Neural cell (in vitro differentiated cells): ENCODE measurements around the gene GRHL1. TPM values are rescaled to one million over a fixed set of nuclear protein-coding genes. Genes with fewer than 3 reads are reported as not detected.

ENCODE experiments used
- H2AFZ ChIP-seq: fragments of 200-600, 300-800 bp; sonication (generic), shearing (Covaris generic); 2 replicates; pipeline ENCODE4 v1.6.0; 2014; ENCODE audit warnings: low read depth, mild to moderate bottlenecking, antibody characterized with exemption, low read length, moderate library complexity
- H3F3A ChIP-seq: fragments of 200-600 bp; shearing (Covaris generic); 2 replicates; pipeline ENCODE4 v1.6.1; 2016; ENCODE audit warnings: mild to moderate bottlenecking, moderate library complexity, mixed read lengths, antibody characterized with exemption, low read length; ENCODE audit not compliant: insufficient read depth, poor library complexity, severe bottlenecking
- H3K27ac ChIP-seq: fragments of 200-600, 300-800 bp; sonication (generic), shearing (Covaris generic); 2 replicates; pipeline ENCODE4 v1.5.1; 2014; ENCODE audit warnings: mild to moderate bottlenecking, low read length, moderate library complexity
- H3K27me3 ChIP-seq: fragments of 300-800, 200-600 bp; sonication (generic), shearing (Covaris generic); 2 replicates; pipeline ENCODE4 v1.6.0; 2014; ENCODE audit warnings: mild to moderate bottlenecking, low read depth, low read length, moderate library complexity; ENCODE audit not compliant: insufficient read depth
- H3K36me3 ChIP-seq: fragments of 300-800, 200-600 bp; sonication (generic), shearing (Covaris generic); 2 replicates; pipeline ENCODE4 v1.5.1; 2014; ENCODE audit warnings: mild to moderate bottlenecking, antibody characterized with exemption, low read length, moderate library complexity; ENCODE audit not compliant: insufficient read depth
- H3K4me2 ChIP-seq: fragments of 300-800, 200-600 bp; sonication (generic), shearing (Covaris generic); 2 replicates; pipeline ENCODE4 v1.6.0; 2014; ENCODE audit warnings: mild to moderate bottlenecking, low read length
- H3K4me3 ChIP-seq: fragments of 300-800, 200-600 bp; sonication (generic), shearing (Covaris generic); 2 replicates; pipeline ENCODE4 v1.5.1; 2014; ENCODE audit warnings: mild to moderate bottlenecking, low read length, moderate library complexity
- H3K79me2 ChIP-seq: fragments of 200-600 bp; shearing (Covaris generic); replicated peaks from 2 replicates; pipeline ENCODE4 v1.6.0; 2014; ENCODE audit warnings: mild to moderate bottlenecking, low read length, moderate library complexity; ENCODE audit not compliant: insufficient read depth
- H3K9ac ChIP-seq: fragments of 300-800, 200-600 bp; sonication (generic), shearing (Covaris generic); 2 replicates; pipeline ENCODE4 v1.6.1; 2016; ENCODE audit warnings: mild to moderate bottlenecking, low read length, mixed read lengths
- H3K9me2 ChIP-seq: fragments of 200-600 bp; shearing (Covaris generic); 2 replicates; pipeline ENCODE4 v1.6.1; 2016; ENCODE audit warnings: mild to moderate bottlenecking, low read length, mixed read lengths; ENCODE audit not compliant: insufficient read depth
- H3K9me3 ChIP-seq: fragments of 200-600, 300-800 bp; sonication (generic), shearing (Covaris generic); 2 replicates; pipeline ENCODE4 v1.6.1; 2016; ENCODE audit warnings: mild to moderate bottlenecking, mixed run types, low read length, moderate library complexity, mixed read lengths
- H4K20me1 ChIP-seq: fragments of 200-600 bp; shearing (Covaris generic); 2 replicates; pipeline ENCODE4 v1.6.1; 2016; ENCODE audit warnings: mild to moderate bottlenecking, mixed run types; ENCODE audit not compliant: insufficient read depth
- EP300 ChIP-seq: fragments of 450-650 bp; conservative IDR thresholded peaks from 2 replicates; pipeline ENCODE4 v1.6.1; 2014; ENCODE audit warnings: antibody characterized with exemption, mild to moderate bottlenecking, moderate library complexity; ENCODE audit not compliant: poor library complexity, severe bottlenecking
- EZH2 ChIP-seq: fragments of 200-600, 300-800 bp; shearing (Covaris generic), sonication (generic); IDR thresholded peaks from 2 replicates; pipeline ENCODE4 v1.6.1; 2014; ENCODE audit warnings: antibody characterized with exemption, low read length, borderline replicate concordance, mild to moderate bottlenecking; ENCODE audit not compliant: insufficient read depth, poor library complexity, severe bottlenecking
- MXI1 ChIP-seq: fragments of 450-650 bp; conservative IDR thresholded peaks from 2 replicates; pipeline ENCODE4 v1.6.1; 2014; ENCODE audit warnings: antibody characterized with exemption, mild to moderate bottlenecking; ENCODE audit not compliant: poor library complexity, severe bottlenecking
- POLR2AphosphoS5 ChIP-seq: IDR thresholded peaks from 2 replicates; pipeline ENCODE4 v1.6.1; 2012
- RAD21 ChIP-seq: fragments of 450-650 bp; conservative IDR thresholded peaks from 2 replicates; pipeline ENCODE4 v1.6.1; 2014; ENCODE audit warnings: antibody characterized with exemption, mild to moderate bottlenecking, moderate library complexity
- SMC3 ChIP-seq: fragments of 450-650 bp; conservative IDR thresholded peaks from 2 replicates; pipeline ENCODE4 v1.6.1; 2014; ENCODE audit warnings: antibody characterized with exemption, mild to moderate bottlenecking, moderate library complexity; ENCODE audit not compliant: poor library complexity
- TAF1 ChIP-seq: IDR thresholded peaks from 2 replicates; pipeline ENCODE4 v1.6.1; 2012; ENCODE audit warnings: low read depth
- polyA plus RNA-seq: library from polyadenylated mRNA; depleted of rRNA; stranded (reverse); fragments of >200 nt; gene quantifications from 2 replicates; pipeline ENCODE4 v1.2.3, GENCODE V29; 2014
- TF ChIP-seq, protein P1 (sequence below): fragments of 450-650 bp; IDR thresholded peaks from 2 replicates; pipeline ENCODE4 v1.5.1; 2014; ENCODE audit warnings: antibody characterized with exemption, mild to moderate bottlenecking, moderate library complexity; ENCODE audit not compliant: poor library complexity, severe bottlenecking
- TF ChIP-seq, protein P2 (sequence below): IDR thresholded peaks from 2 replicates; pipeline ENCODE4 v1.6.1; 2012; ENCODE audit warnings: borderline replicate concordance

Gene GRHL1
- polyA plus RNA-seq, 1 donor from 2014 or later = 26.3 TPM

DNA sequence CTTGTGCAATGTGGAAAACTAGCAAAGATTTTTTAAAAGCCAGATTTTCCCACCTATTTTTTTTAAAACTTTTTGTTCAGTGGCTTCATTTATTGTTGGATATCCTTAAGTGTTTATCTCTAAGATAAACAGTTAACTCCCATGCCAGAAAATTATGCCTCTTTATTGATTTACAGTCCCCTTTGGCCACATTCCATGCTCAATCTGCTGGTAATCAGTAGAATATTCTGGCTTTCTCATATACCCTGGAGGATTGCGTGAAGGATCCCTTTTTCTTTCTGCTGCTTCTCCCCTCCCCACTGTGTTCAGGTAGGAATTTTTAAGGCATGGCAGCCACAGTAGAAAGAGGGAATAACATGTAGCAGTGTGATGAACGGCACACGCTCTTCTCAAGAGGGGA is 2.6 kb downstream of the GRHL1 start:
- Histone ChIP-seq H3K9ac (no peak overlapping the region), H3K9me3 (no peaks in the 10 kb centered on the region), H3K27me3 (peaks cover 11% of the 10 kb centered on the region), H2AFZ (no peak overlapping the region), H3K79me2 (no peaks in the 10 kb centered on the region), H4K20me1 (no peaks in the 10 kb centered on the region), H3K4me2 (peak overlapping the region; percentile 44), H3K9me2 (no peaks in the 10 kb centered on the region), H3F3A (no peaks in the 10 kb centered on the region), H3K4me3 (peak overlapping the region; percentile 68), H3K27ac (no peak overlapping the region), H3K36me3 (peaks cover 10% of the 10 kb centered on the region)
- TF ChIP-seq EZH2 = no peak
- TF ChIP-seq, protein P1, sequence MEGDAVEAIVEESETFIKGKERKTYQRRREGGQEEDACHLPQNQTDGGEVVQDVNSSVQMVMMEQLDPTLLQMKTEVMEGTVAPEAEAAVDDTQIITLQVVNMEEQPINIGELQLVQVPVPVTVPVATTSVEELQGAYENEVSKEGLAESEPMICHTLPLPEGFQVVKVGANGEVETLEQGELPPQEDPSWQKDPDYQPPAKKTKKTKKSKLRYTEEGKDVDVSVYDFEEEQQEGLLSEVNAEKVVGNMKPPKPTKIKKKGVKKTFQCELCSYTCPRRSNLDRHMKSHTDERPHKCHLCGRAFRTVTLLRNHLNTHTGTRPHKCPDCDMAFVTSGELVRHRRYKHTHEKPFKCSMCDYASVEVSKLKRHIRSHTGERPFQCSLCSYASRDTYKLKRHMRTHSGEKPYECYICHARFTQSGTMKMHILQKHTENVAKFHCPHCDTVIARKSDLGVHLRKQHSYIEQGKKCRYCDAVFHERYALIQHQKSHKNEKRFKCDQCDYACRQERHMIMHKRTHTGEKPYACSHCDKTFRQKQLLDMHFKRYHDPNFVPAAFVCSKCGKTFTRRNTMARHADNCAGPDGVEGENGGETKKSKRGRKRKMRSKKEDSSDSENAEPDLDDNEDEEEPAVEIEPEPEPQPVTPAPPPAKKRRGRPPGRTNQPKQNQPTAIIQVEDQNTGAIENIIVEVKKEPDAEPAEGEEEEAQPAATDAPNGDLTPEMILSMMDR = no peak
- no peak for TF ChIP-seq SMC3
- TF ChIP-seq TAF1 = no peak
- TF ChIP-seq MXI1 = no peak
- TF ChIP-seq RAD21 = no peak
- TF ChIP-seq, protein P2, sequence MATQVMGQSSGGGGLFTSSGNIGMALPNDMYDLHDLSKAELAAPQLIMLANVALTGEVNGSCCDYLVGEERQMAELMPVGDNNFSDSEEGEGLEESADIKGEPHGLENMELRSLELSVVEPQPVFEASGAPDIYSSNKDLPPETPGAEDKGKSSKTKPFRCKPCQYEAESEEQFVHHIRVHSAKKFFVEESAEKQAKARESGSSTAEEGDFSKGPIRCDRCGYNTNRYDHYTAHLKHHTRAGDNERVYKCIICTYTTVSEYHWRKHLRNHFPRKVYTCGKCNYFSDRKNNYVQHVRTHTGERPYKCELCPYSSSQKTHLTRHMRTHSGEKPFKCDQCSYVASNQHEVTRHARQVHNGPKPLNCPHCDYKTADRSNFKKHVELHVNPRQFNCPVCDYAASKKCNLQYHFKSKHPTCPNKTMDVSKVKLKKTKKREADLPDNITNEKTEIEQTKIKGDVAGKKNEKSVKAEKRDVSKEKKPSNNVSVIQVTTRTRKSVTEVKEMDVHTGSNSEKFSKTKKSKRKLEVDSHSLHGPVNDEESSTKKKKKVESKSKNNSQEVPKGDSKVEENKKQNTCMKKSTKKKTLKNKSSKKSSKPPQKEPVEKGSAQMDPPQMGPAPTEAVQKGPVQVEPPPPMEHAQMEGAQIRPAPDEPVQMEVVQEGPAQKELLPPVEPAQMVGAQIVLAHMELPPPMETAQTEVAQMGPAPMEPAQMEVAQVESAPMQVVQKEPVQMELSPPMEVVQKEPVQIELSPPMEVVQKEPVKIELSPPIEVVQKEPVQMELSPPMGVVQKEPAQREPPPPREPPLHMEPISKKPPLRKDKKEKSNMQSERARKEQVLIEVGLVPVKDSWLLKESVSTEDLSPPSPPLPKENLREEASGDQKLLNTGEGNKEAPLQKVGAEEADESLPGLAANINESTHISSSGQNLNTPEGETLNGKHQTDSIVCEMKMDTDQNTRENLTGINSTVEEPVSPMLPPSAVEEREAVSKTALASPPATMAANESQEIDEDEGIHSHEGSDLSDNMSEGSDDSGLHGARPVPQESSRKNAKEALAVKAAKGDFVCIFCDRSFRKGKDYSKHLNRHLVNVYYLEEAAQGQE = no peak
- TF ChIP-seq EP300 = no peak
- no peak for TF ChIP-seq POLR2AphosphoS5

DNA sequence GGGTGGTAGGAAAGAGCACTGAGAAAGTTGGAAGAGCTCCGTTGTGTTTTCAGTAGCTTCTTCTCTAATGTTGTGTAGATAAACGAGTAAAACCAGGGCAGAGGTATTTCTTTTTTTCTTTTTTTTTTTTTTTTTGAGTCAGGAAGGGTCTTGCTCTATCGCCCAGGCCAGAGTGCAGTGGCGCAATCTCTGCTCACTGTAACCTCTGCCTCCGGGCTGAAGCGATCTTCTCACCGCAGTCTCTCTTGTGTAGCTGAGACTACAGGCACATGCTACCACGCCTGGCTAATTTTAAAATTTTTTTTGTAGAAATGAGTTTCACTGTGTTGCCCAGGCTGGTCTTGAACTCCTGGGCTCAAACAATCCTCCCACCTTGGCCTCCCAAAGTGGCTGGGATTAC is 6.6 kb downstream of the GRHL1 start:
- Histone ChIP-seq H2AFZ (no peak overlapping the region), H3K9ac (no peak overlapping the region), H3K27me3 (no peaks in the 10 kb centered on the region), H3K9me3 (no peaks in the 10 kb centered on the region), H3K27ac (no peak overlapping the region), H3K36me3 (peaks cover 10% of the 10 kb centered on the region), H3K79me2 (no peaks in the 10 kb centered on the region), H3F3A (no peaks in the 10 kb centered on the region), H3K4me2 (no peak overlapping the region), H3K9me2 (no peaks in the 10 kb centered on the region), H4K20me1 (no peaks in the 10 kb centered on the region), H3K4me3 (no peak overlapping the region)
- TF ChIP-seq EZH2 (no peak), RAD21 (no peak), MXI1 (no peak), POLR2AphosphoS5 (no peak), TAF1 (no peak), SMC3 (no peak), EP300 (no peak)
- TF ChIP-seq, protein P2 = no peak
- TF ChIP-seq, protein P1 = no peak
